SKM-1 treated with dmso at 0.1 percent for 144 hours (cell line): Measurements from ENCODE around the gene CCDC149.

Experiments
- DNase-seq: peaks from one replicate; lab custom pipeline; 2025; ENCODE audit not compliant: unreplicated experiment; lab: John Stamatoyannopoulos, UW

Gene CCDC149

DNA sequence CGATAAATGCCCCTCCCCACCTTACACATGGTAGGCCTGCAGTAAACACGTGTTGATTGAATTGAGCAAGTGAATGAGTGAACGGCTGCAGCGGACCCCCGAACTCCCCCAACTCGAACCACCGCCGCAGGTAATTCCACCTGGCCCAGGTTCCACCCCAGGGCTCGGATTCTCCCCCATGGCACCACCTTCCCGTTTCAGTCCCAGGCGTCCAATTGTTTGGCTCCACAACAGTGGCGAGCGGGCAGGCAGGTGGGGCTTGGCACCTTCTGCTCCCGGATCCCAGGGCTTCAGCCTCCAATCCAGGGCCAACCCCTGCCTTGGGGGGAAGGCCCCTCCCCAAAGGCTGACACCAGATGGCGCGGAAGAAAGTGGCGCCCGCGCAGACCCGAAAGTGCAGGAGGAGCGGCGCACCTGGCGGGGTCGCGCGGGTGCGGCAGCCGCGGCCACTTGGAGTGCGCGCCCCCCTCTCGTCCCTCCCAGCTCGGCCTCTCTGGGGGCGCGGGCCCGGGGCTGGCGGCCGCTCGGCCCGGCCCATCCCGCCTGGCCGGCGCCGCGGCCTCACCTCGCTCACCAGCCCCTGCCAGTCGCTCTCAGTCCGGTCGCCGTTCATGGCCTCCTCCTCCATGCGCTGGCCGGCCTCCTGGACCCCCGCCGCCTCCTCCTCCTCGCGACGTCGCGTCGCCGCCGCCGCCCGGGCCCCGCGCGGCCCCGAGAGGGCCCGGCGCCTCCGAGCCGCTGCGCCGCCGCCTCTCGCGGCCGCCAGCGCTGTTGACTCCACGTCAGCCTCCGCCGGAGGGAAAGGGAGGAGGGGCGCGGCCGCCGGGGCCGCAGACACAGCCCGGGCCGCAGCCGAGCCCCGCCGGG lies at the start of gene CCDC149:
CCDC149 (minus strand) TSS at position 791 of the 867 bp plus-strand sequence; CDS start at position 613, 178 bp downstream.
- no peak for DNase-seq

DNA sequence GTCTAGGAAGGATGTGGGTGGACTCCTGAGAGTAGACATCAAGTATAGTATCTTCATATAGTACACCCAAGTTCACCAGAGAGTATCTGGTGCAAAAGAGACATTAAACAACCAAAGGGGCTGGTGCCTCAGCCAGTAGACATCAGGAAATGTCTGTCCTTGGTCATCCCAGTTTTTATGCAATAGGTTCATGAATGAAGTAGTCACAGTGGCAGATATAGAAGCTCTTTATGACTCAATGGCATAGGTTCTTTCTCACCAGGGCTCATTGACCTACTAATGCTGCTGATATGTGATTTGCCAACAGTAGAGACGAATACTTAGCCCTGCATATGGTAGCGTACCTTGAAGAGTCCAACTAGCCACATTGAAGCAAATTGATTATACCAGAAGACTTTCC lies 45.0 kb upstream of the CCDC149 start:
- DNase-seq: no peak

DNA sequence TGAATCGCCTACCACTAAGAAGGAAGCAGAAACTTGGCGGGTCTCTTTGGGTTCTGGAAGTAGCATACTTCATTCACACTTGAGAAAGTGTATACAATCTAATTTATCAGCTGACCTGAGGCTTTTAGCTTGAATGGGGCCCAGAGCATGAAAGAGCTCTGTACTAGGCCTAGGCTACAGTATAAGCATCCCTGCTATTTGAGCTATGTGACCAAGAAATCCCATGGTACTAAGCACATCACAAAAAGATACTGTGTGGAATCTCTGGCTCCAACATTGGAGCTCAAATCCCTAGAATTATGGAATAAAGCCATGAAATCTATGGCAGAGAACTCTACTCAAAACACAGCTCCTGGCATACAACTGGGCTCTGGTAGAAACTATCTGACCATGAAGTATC lies 43.9 kb upstream of the CCDC149 start:
- no peak for DNase-seq

DNA sequence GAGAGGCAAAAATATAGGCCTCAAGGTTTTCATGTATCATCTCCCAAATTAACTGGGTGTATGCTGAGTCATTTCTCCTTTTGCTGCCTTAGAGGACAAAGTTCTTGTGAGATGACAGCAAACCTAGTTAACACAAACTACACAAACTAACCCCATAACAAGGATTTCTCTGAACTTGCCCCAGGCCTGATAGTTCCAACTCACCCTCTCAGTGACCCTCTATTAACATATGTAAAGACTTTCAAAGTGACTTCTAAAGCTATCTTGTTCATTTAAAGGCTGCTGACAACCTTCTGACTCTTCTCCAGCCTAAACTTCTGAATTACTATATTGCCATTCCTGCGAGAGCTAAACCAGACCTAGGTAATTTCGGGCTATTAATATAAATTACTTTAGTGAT lies 43.2 kb upstream of the CCDC149 start:
- no peak for DNase-seq

DNA sequence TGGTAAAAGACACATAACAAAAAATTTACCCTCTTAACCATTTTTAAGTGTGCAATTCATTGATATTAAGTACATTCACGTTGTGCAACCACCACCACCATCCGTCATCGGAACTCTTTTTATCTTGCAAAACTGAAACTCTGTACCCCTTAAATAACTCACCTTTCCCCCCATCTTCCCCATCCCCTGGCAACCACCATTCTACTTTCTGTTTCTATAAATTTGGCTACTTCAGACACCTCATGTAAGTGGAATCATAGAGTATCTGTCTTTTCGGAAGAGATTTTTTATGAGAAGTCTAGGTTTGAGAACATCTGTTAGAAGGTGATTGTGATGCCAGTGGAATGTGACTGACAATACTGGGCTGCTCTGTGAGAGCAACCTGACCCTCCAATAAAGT lies 39.8 kb upstream of the CCDC149 start:
- no peak for DNase-seq

DNA sequence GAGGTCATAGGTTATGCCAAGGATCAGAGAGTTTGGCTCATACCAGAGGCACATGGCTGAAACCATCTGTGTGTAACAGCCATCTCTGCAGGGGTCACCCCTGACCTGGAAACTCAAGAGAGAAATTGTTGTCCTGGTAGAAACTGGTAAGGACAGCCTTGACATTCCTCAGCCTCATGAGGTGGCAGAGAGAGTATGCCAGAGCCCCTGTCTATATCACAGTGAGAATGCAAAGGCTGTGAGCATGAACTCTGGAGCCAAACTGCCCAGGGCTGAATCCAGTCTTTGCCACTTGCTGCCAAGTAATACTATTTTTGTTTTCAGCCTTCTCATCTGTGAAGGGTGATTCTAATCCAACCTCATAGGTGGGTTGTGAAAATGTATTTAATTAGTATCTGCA lies 37.1 kb upstream of the CCDC149 start:
- DNase-seq: no peak

DNA sequence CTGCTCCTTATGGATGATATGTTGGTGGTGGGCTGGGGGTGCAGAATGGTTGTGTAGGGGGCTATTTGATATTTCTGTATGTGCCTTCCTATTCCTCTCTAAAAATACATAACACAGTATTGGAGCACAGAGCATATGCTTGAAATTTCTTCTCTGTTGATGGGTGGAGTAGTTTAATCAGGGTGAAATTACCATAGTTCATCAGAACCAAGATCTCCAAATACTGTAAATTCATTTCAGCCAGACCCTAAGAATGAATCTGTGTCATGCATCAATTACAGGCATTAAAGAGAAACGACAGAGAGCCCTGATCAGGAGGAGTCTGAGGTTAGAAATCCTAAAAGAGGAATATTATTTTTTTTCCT lies 25.1 kb upstream of the CCDC149 start:
- DNase-seq: no peak

DNA sequence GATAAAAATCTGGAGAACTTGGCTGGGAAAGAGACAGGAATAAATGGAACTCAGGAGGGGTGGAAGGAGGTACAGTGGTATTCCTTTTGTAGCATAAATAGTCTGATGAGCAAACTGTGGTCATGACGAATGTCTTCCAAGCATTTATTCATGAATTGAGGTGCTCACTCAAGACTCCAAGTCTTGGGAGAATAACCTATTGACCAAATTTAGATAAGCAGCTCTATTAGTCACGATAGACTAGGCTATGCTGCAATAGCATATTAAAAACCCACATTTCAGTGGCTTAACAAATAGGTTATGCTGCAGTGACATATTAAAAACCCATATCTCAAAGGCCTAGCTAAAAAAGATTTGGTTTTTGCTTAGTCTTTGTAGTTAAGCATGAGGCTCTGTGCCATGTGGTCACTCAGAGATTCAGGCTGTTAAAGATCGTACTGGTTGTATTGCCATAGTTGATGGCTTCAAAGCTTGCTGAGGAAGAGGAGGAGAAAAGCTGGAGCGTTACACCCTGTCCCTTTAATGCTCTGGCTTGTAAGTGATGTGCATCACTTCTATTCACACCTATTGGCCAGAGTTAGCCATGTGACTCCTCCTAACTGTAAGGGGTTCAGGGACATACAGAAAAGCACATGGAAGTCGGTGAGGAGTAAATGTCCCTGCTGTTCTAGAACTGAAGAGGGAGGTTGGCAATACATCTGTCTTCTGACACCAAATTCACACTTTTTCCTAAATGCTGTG lies 24.5 kb upstream of the CCDC149 start:
- DNase-seq: no peak

DNA sequence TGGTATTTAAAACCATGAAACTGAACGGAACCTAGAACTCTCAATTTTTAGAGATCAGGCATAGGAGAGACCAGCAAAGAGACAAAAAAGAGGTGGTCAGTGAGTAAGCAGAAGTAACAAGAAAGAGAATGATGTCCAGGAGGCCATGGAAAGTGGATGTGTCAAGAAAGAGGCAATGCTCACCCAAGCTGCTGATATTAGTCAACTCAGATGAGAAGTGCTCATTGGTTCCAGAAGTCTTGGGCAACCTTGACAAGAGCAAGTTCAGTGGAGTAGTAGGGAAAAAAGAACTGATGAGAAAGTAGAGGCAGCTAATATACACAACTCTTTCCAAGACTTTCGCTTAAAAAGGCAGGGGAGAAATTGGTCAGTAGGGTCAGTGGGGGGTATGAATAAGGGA lies 23.0 kb upstream of the CCDC149 start:
- DNase-seq: no peak

DNA sequence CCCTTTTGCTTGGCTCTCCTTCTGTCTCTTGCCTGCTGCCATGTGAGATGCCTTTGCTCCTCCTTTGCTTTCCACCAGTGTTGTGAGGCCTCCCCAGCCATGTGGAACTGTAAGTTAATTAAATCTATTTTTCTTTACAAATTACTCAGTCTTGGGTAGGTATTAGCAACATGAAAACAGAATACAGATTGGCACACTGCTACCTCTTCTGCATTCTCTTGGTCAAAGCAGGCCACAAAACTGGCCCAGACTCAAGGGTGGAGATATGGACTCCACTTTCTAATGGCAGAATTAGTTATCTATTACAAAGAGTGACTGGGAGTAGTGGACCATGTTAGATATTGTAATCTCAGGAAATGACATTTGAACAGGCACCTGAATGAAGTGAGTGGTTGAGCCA lies 21.5 kb upstream of the CCDC149 start:
- DNase-seq: no peak

DNA sequence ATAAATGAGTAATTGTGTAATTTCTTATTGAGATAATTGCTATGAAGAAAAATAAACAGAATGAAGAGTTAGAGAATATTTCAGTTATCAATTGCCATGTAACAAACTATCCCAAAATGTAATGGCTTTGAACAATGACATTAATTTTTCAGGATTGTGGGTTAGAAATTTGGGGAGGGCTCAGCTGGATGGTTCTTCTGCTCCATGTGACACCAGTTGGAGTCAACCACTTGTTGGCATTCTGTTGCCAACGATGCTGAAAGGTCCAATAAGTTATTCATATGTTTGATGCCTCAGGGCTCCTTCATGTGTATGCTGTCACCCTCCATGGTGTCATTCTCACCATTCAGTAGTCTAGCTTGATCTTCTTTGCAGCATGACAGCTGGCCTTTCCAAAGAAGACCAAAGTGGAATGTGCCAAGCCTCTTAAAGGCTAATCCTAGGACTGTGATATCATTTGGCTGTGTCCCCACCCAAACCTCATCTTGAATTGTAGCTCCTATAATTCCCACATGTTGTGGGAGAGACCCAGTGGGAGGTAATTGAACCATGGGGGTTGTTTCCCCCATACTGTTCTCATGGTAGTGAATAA lies 20.9 kb upstream of the CCDC149 start:
- DNase-seq: no peak

DNA sequence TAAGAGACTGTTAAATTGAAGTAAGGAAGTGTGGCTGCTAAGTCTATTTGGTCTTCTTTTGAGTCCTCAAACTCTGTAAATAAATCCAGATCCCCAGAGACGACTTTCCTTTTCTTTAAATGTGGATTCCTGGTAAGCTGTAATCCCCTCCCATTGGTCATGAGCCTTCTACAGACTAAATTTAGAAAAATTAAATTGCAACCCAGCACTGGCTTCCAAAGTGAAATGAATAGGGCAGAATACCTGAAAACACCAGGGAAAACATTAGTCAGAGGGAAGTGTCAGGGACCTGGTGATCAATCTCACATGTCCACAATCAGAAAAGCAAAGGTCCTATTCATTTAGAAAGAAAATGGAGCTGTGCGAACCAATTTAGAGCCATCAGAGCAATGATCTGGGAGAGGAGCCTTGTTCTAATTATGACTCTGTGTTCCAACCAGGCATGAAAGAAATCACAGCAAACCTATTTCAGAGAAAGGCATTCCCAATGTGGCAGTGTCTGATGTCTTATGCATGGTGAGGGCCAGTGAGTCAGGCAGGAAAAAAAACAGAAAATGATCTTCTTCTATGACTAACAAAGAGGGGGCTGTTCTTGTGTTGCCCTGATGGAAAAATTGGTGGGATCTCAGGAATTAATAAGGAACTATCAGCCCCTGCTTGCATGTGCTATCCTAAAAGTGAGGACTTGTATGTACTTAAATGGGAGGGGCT lies 19.8 kb upstream of the CCDC149 start:
- DNase-seq: no peak

DNA sequence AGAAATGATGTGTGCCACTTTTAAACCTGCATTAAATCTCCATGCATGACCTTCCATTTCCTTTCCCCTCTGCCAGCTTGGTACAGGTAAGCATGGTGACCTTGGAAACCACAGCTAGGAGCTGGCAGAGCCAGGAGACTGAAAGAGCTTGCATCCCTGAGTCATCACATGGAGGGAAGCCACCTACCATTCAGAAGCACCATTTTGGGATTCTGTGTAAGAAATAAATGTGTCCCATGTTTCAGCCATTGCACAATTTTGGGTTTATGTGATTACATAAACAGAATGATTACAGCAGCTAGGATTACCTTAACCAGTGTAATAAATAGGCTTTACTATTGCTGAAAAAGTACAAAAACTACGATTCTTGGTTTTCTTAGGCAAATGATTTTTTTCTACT lies 17.3 kb upstream of the CCDC149 start:
- DNase-seq: no peak

DNA sequence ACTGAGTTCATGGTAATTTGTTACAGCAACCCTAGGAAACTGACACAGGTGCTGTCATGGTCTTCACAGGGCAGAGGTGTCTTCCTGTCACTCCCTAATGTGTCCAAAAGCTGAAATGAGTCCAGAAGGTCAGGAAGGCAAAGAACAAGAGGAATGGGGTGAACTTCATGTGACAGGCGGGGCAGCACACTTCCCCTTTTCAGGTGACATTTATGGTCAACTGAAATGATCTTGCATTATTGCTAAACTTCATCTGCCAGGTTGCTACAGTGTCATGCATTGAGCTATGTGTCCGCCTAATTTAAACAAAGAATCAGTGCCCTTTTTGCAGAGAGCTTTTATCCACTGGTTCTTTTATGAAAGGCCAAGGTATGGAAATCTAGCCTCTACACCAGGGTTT lies 15.9 kb upstream of the CCDC149 start:
- peak; percentile 51 for DNase-seq

DNA sequence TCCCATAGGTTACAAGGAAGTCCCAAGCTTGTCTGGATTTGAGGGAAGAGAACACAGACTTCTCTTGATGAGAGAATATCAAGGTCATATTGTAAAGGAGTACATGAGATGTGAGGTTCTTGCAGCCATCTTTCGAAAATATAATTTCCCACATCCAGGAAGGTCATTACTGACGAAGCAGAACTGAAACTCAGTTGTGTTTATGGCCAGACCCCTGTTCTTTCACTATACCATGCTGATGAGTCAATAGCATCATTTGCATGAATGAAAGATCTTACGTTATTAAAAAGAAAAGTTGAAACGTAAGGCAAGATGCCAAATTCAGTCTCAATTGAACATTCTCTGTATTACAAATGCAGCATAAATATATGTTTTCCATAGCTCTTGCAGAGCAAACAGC lies 14.2 kb upstream of the CCDC149 start:
- no peak for DNase-seq

DNA sequence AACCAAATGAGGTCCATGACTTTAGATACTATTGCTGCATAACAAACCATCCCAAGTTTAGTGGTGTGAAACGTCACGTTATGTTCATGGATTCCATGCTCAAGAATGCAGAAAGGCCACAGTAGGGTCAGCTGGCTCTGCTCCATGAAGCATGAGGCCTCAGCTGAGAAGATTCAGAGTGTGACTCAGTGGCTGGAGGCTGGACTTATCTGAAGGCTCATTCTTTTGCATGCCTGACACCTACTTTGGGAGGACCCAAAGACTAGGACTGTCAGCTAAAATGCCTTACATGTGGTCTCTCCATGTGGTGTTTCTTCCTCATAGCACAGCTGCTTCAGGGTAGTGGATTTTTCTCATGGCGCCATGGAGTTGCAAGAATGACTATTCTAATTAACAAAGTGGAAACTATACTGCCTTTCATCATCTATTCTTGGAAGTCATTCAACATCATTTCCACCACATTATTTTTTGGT lies 11.5 kb upstream of the CCDC149 start:
- no peak for DNase-seq

DNA sequence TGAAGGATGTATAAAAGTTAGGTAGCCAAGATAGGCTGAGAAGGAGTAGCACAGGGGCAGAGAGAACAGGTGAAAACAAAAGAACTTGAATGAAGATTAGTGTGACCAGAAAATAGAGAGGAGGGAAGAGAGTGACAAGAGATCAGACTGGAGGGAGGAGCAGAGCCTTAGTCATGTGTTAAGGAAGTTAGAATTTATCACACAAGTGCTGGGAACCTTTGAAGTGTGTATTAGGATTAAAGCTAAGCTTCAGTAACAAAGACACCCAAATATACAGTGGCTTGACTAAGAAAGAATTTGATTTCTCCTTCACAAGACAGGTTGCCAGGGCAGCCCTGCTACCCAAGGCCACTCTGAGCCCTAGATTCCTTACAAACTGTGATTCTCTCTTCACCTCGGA lies 10.7 kb upstream of the CCDC149 start:
- DNase-seq: no peak

DNA sequence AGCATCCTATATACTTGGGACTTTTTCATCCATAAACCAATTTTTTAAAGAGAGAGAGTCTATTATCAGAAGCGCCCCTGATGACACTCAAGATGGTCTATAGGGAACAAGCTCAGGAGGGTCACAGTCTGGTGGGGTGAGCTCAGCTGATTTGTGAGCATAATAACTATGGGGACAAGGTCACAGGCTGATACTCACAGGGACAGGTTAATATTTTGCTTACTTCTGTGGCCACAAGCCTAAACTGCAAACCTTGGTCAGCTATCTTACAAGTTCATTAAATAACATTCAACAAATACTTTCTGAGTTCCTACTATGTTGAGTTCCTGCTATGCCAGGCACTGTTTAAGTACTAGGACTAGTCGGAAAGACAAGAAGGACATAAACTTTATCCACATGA lies 10.2 kb upstream of the CCDC149 start:
- no peak for DNase-seq

DNA sequence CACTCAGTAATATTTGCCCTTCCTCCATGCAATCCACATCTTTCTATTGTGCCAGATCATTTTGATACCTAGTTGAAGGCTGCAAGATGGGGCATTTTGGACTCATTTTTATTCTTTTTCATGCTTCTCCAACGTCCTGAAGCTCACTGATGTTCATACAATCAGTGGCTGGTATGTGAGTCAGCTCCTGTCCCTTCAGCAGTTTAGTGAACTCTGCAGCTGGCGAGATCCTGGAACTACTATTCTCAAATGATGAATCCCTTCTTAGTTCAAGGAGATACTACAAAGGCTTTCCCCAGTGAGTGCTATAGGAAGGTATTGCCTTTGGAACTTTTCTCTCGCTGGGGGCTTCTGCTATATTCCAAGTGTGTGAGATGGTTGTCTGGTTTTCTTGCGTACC lies 9.6 kb upstream of the CCDC149 start:
- no peak for DNase-seq

DNA sequence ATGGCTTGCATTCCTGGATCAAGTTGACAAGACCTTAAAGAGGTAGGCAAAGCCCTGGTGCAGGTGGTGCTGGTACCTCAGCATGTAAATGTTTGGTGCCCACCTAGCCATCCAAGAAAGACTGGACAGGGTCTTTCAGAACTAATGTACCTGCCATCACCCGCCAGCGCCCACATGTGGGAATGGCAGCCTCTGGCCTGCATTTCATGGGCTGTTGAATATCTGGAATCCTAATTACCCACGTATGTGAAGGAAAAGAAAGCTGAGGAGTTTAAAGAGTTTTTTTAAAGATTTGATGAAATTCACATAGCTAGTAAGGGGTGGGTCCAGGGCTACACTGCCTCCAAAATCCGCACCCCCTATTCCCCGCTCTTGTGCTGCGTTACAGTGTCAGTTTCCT lies 8.6 kb upstream of the CCDC149 start:
- DNase-seq: no peak

DNA sequence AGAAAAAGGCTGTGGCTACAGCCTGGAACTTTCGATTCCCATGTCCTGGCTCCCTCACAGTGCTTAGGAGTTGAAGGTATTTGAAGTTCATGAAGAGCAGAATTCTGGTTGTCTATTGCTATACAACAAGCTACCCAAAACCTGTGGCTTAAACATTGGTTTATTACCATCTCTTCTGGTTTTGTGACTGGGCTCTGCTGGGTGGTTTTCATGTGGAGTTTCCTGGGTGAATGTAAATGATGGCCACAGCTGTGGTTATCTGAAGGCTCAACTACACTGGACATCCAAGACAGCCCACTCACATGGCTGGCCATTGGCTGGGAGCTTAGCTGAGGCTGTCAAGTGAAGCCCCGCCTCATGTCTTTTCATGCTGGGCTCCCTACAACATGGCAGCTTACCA lies 7.2 kb upstream of the CCDC149 start:
- no peak for DNase-seq
